Measurements from ENCODE around the gene MTCL3.

MTCL3 gene

DNA sequence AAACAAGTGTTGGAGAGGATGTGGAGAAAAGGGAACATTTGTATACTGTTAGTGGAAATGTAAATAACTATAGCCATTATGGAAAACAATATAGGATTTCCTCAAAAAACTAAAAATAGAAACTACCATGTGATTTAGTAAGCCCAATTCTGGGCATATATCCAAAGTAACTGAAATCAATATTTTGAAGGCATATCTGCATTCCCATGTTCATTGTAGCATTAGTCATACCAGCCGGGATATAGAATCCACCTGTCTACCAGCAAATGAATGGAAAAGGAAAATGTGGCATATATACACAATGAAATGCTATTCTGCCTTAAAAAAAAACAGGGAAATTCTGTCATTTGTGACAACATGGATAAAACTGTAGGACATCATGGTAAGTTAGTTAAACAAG is 42.5 kb upstream of the MTCL3 start:
- no peaks in the 10 kb centered on the region for H3K27me3 ChIP-seq (ENCODE audit: low read depth)
- intact Hi-C loops (cut with micrococcal nuclease) = no loop called here
- no peak overlapping the region for H3K4me3 ChIP-seq
- TF ChIP-seq, protein P1, sequence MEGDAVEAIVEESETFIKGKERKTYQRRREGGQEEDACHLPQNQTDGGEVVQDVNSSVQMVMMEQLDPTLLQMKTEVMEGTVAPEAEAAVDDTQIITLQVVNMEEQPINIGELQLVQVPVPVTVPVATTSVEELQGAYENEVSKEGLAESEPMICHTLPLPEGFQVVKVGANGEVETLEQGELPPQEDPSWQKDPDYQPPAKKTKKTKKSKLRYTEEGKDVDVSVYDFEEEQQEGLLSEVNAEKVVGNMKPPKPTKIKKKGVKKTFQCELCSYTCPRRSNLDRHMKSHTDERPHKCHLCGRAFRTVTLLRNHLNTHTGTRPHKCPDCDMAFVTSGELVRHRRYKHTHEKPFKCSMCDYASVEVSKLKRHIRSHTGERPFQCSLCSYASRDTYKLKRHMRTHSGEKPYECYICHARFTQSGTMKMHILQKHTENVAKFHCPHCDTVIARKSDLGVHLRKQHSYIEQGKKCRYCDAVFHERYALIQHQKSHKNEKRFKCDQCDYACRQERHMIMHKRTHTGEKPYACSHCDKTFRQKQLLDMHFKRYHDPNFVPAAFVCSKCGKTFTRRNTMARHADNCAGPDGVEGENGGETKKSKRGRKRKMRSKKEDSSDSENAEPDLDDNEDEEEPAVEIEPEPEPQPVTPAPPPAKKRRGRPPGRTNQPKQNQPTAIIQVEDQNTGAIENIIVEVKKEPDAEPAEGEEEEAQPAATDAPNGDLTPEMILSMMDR (IDR thresholded peaks at IDR 0.05; ENCODE audit: borderline replicate concordance) = no peak
- H3K4me1 ChIP-seq = no peaks in the 10 kb centered on the region
- H3K36me3 ChIP-seq = no peaks in the 10 kb centered on the region
- H3K27ac ChIP-seq (replicated peaks) = no peak overlapping the region
- H3K9me3 ChIP-seq (replicated peaks) = no peaks in the 10 kb centered on the region
- no peak for DNase-seq

DNA sequence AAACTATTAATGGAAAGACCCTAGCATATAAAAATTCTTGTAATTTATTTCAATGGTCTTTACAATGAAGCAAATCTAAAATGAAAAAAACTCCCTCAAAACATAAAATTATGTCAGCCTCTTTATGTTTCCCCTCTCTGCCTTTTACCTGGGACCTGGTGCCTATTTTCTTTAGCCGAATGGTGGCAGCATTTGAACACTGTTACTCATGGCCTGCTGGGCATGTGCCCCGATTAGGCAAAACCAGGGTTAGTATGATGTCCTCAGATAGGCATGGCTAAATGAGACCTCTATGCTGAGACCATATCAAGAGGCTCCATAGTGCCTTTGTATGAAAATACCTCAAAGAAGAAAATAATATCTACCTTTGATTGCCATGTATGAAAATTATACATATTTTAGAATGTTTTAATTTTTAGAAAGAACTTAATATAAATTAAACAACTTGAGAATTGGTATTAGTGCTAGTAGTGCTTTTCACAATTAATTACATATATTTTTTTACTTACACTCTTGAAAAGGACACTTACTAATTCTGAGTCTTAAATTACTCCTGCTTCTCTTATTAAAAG is 35.4 kb upstream of the MTCL3 start:
- Histone ChIP-seq H3K4me1 (no peaks in the 10 kb centered on the region), H3K27ac (replicated peaks) (no peak overlapping the region), H3K4me3 (no peak overlapping the region), H3K36me3 (no peaks in the 10 kb centered on the region), H3K27me3 (ENCODE audit: low read depth) (peaks cover 8% of the 10 kb centered on the region), H3K9me3 (replicated peaks) (no peaks in the 10 kb centered on the region)
- intact Hi-C loops (cut with micrococcal nuclease) = no loop called here
- no peak for DNase-seq
- TF ChIP-seq, protein P1 (IDR thresholded peaks at IDR 0.05; ENCODE audit: borderline replicate concordance) = peak; percentile 31

DNA sequence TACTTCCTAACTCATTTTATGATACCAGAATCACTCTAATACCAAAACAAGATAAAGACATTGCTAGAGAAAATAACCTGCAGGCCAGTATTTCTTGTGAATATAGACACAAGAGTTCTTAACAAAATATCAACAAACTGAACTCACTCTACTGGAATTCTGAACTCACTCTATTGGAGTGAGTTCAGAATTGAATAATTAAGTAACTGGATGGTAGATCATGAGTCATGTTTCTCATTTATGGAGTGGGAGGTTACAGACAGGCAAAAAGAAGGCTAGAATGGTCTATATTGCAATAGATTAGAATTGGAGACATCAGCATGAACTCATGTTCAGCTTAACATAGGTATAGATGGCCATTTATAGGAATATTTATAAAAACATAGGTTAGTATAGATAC is 31.3 kb upstream of the MTCL3 start:
- no peaks in the 10 kb centered on the region for H3K4me1 ChIP-seq
- no peak overlapping the region for H3K4me3 ChIP-seq
- no peaks in the 10 kb centered on the region for H3K36me3 ChIP-seq
- H3K27ac ChIP-seq (replicated peaks) = no peak overlapping the region
- H3K27me3 ChIP-seq (ENCODE audit: low read depth) = peaks cover 21% of the 10 kb centered on the region
- no peak for DNase-seq
- TF ChIP-seq, protein P1 (IDR thresholded peaks at IDR 0.05; ENCODE audit: borderline replicate concordance) = no peak
- intact Hi-C loops (cut with micrococcal nuclease) = no loop called here
- no peaks in the 10 kb centered on the region for H3K9me3 ChIP-seq (replicated peaks)

DNA sequence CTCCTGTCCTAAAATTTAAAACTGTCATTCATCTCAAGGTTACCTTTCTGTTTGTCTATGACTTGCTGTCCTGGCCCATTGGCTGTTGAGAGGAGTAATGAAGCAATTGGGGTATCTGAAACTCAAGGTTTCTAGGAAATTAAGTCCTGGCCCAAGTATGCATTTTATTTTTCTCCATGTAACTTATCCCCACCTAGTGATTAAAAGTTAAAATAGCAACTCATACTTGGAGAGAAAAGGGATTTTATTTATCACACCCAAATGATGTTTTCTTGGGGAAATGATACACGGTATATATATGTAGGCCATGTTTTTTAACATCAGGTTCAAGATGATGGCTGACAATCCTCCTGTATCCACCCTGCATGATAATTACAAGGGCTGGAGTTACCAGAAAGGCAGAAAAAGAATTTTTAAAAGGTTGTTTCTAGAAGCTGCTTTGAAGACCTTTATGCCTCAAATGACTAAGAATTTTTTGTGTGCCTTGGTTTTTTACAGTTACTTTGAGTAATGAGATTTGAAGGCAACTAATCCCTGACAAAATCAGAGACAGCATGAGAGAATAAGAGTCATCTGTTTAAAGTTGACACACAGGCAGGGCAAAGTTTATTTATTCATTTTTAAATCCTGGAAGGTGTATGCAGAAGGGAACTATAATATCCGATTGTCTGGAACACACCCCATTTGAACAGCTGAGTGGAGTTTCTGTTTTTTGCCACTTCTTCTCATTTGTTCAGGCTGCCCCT is 28.9 kb upstream of the MTCL3 start:
- TF ChIP-seq, protein P1 (IDR thresholded peaks at IDR 0.05; ENCODE audit: borderline replicate concordance) = no peak
- H3K4me3 ChIP-seq = no peak overlapping the region
- no peaks in the 10 kb centered on the region for H3K9me3 ChIP-seq (replicated peaks)
- intact Hi-C loops (cut with micrococcal nuclease) = no loop called here
- H3K27me3 ChIP-seq (ENCODE audit: low read depth) = peaks cover 21% of the 10 kb centered on the region
- no peaks in the 10 kb centered on the region for H3K4me1 ChIP-seq
- no peaks in the 10 kb centered on the region for H3K36me3 ChIP-seq
- no peak overlapping the region for H3K27ac ChIP-seq (replicated peaks)
- no peak for DNase-seq

DNA sequence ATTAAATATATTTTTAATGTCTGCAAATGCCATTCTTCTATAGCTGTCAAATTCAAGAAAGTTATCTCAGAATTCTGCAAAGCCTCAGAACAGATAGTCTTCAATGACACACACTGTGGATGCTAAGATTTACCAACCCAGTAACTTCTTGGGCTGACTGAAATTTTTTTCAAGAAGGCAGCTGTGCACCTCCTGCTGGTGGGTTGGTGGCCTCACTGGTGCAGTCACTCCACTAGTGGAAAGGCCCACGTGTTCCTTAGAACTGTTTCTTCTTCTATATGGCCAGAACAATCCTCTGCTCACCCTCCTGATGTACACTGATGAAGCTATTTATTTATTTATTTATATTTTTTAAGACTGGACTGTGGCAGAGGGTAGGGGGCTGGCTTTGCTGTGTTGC is 28.1 kb upstream of the MTCL3 start:
- H3K27ac ChIP-seq (replicated peaks) = no peak overlapping the region
- H3K4me1 ChIP-seq = no peaks in the 10 kb centered on the region
- H3K36me3 ChIP-seq = no peaks in the 10 kb centered on the region
- H3K9me3 ChIP-seq (replicated peaks) = no peaks in the 10 kb centered on the region
- H3K4me3 ChIP-seq = no peak overlapping the region
- DNase-seq = no peak
- peaks cover 21% of the 10 kb centered on the region for H3K27me3 ChIP-seq (ENCODE audit: low read depth)
- intact Hi-C loops (cut with micrococcal nuclease) = no loop called here
- TF ChIP-seq, protein P1 (IDR thresholded peaks at IDR 0.05; ENCODE audit: borderline replicate concordance) = no peak

Data from left ventricle myocardium inferior (tissue), 1 donor.